MCF 10A (cell line): ENCODE measurements around the gene CYLC2. TPM values are rescaled to one million over a fixed set of nuclear protein-coding genes. Genes with fewer than 3 reads are reported as not detected.

Experiments used
- BruUV-seq: library from RNA; stranded (reverse); fragments of 400-500 nt; replicated peaks from 2 replicates; lab custom pipeline; 2021; lab: Mats Ljungman, UMichigan
- CTCF ChIA-PET: fragments of 300-600 bp; sonication (Branson Sonifier 250); formaldehyde crosslinking; extraction: SDS; loops from one replicate; lab custom pipeline; 2021; ENCODE audit warnings: antibody characterized with exemption, inconsistent platforms; lab: Yijun Ruan, JAX
- POLR2A ChIA-PET: fragments of 300-600, 350-650 bp; sonication (Branson Sonifier 250); formaldehyde crosslinking; extraction: SDS; loops from one replicate; lab custom pipeline; 2020; ENCODE audit warnings: antibody characterized with exemption, inconsistent platforms; lab: Yijun Ruan, JAX
- DNase-seq: peaks from one replicate; pipeline ENCODE4 v3.0.0-alpha.2; 2018; ENCODE audit not compliant: unreplicated experiment
- H3K27ac Mint-ChIP-seq: one replicate; pipeline ENCODE4 v1.8.0; 2022; ENCODE audit warnings: mild to moderate bottlenecking, low read depth, mixed read lengths; ENCODE audit not compliant: unreplicated experiment
- H3K27me3 Mint-ChIP-seq: one replicate; pipeline ENCODE4 v1.8.0; 2022; ENCODE audit warnings: mixed read lengths; ENCODE audit not compliant: insufficient read depth, unreplicated experiment
- H3K36me3 Mint-ChIP-seq: one replicate; pipeline ENCODE4 v1.8.0; 2022; ENCODE audit warnings: mild to moderate bottlenecking, moderate library complexity, mixed read lengths; ENCODE audit not compliant: insufficient read depth, unreplicated experiment
- H3K4me1 Mint-ChIP-seq: one replicate; pipeline ENCODE4 v1.8.0; 2022; ENCODE audit warnings: mixed read lengths; ENCODE audit not compliant: insufficient read depth, unreplicated experiment
- H3K4me3 Mint-ChIP-seq: one replicate; pipeline ENCODE4 v1.8.0; 2022; ENCODE audit warnings: mild to moderate bottlenecking, moderate library complexity, mixed read lengths; ENCODE audit not compliant: unreplicated experiment
- H3K9me3 Mint-ChIP-seq: one replicate; pipeline ENCODE4 v1.8.0; 2022; ENCODE audit warnings: mixed read lengths; ENCODE audit not compliant: unreplicated experiment
- CTCF ChIP-seq: fragments of 200-600 bp; IDR thresholded peaks from one replicate; pipeline ENCODE4 v1.8.0; 2022; ENCODE audit warnings: antibody characterized with exemption, mild to moderate bottlenecking; ENCODE audit not compliant: unreplicated experiment
- intact Hi-C: fragments of 100-400 bp; cut with micrococcal nuclease; formaldehyde crosslinking; loops from 2 replicates; pipeline ENCODE4 v1.14.1; 2022
- total RNA-seq: library from RNA; stranded (reverse); gene quantifications from 2 replicates; pipeline ENCODE4 v1.2.3, GENCODE V29; 2022

CYLC2 gene
- total RNA-seq, 1 experiment from 2014 or later = not detected

- Mint-ChIP-seq H3K4me1 (no peaks in the 10 kb centered on the region), H3K4me3 (no peak overlapping the region), H3K36me3 (no peaks in the 10 kb centered on the region), H3K9me3 (no peaks in the 10 kb centered on the region), H3K27me3 (peaks cover 59% of the 10 kb centered on the region), H3K27ac (no peak overlapping the region)
- intact Hi-C loops = no loop called here
- DNase-seq = no peak
- BruUV-seq = no TSS peak
- POLR2A ChIA-PET = no interaction called here
- no peak for TF ChIP-seq CTCF
- CTCF ChIA-PET = no interaction called here
Measured at GRCh38 chr9:102986425-102986824, 8.7 kb upstream of the CYLC2 start.

- Mint-ChIP-seq H3K4me1 (no peaks in the 10 kb centered on the region), H3K36me3 (no peaks in the 10 kb centered on the region), H3K4me3 (no peak overlapping the region), H3K27me3 (peaks cover 31% of the 10 kb centered on the region), H3K9me3 (no peaks in the 10 kb centered on the region), H3K27ac (no peak overlapping the region)
- no TSS peak for BruUV-seq
- intact Hi-C loops = no loop called here
- TF ChIP-seq CTCF = no peak
- ChIA-PET POLR2A (no interaction called here), CTCF (no interaction called here)
- no peak for DNase-seq
Measured at GRCh38 chr9:103003689-103004088, 8.6 kb downstream of the CYLC2 start.

- POLR2A ChIA-PET = no interaction called here
- BruUV-seq = no TSS peak
- H3K27me3 Mint-ChIP-seq = peaks cover 41% of the 10 kb centered on the region
Measured at GRCh38 chr9:103014242-103014641, 19.1 kb downstream of the CYLC2 start.

GRCh38 chr9:103025796-103026195 is 30.7 kb downstream of the CYLC2 start:
- ChIA-PET CTCF (interaction anchor here (1.4 kb wide), 1 partner anchor 9 kb away, joined by 3 read pairs; no protein-coding TSS in a partner anchor), POLR2A (no interaction called here)
- TF ChIP-seq CTCF = no peak
- Mint-ChIP-seq H3K4me1 (no peaks in the 10 kb centered on the region), H3K27ac (no peak overlapping the region), H3K27me3 (peaks cover 23% of the 10 kb centered on the region), H3K4me3 (no peak overlapping the region), H3K9me3 (no peaks in the 10 kb centered on the region), H3K36me3 (no peaks in the 10 kb centered on the region)
- BruUV-seq = no TSS peak
- no peak for DNase-seq
- intact Hi-C loops = no loop called here

More at GRCh38 chr9:103014242-103014641, 19.1 kb downstream of the CYLC2 start:
- Mint-ChIP-seq H3K9me3 (no peaks in the 10 kb centered on the region), H3K36me3 (peaks cover 7% of the 10 kb centered on the region), H3K27ac (no peak overlapping the region), H3K4me1 (no peaks in the 10 kb centered on the region), H3K4me3 (no peak overlapping the region)
- DNase-seq = no peak
- no peak for TF ChIP-seq CTCF
- CTCF ChIA-PET = no interaction called here
- intact Hi-C loops = no loop called here
